ENCODE data around the gene RAPGEF5. TPM values are rescaled to one million over a fixed set of nuclear protein-coding genes. Genes with fewer than 3 reads are reported as not detected.

RAPGEF5 gene
- total RNA-seq, 1 experiment from 2014 or later: 3.4 TPM

- DNase-seq (ENCODE audit: low spot score): no peak
- in situ Hi-C loops (cut with HindIII; ENCODE audit: low sequenced_read_pairs): no loop called here
These were observed 115.9 kb downstream of the RAPGEF5 start for GRCh38 chr7:22240904-22241571.

- in situ Hi-C loops (cut with HindIII; ENCODE audit: low sequenced_read_pairs): no loop called here
- DNase-seq (ENCODE audit: low spot score): no peak
These were observed 118.3 kb downstream of the RAPGEF5 start for GRCh38 chr7:22238354-22239311.

GRCh38 chr7:22235134-22235533 is 121.8 kb downstream of the RAPGEF5 start:
- in situ Hi-C loops (cut with HindIII; ENCODE audit: low sequenced_read_pairs): no loop called here
- DNase-seq (ENCODE audit: low spot score): no peak

- in situ Hi-C loops (cut with HindIII; ENCODE audit: low sequenced_read_pairs): no loop called here
These were observed 122.7 kb downstream of the RAPGEF5 start for GRCh38 chr7:22234227-22234626.

GRCh38 chr7:22231806-22232205 is 125.1 kb downstream of the RAPGEF5 start:
- DNase-seq (ENCODE audit: low spot score): no peak
- in situ Hi-C loops (cut with HindIII; ENCODE audit: low sequenced_read_pairs): no loop called here

More at GRCh38 chr7:22234227-22234626, 122.7 kb downstream of the RAPGEF5 start:
- no peak for DNase-seq (ENCODE audit: low spot score)

- in situ Hi-C loops (cut with HindIII; ENCODE audit: low sequenced_read_pairs): no loop called here
- no peak for DNase-seq (ENCODE audit: low spot score)
These were observed 125.8 kb downstream of the RAPGEF5 start for GRCh38 chr7:22231141-22231540.

- DNase-seq (ENCODE audit: low spot score): no peak
- in situ Hi-C loops (cut with HindIII; ENCODE audit: low sequenced_read_pairs): no loop called here
These were observed 126.7 kb downstream of the RAPGEF5 start for GRCh38 chr7:22230238-22230637.

GRCh38 chr7:22229148-22229547 is 127.8 kb downstream of the RAPGEF5 start:
- no peak for DNase-seq (ENCODE audit: low spot score)
- in situ Hi-C loops (cut with HindIII; ENCODE audit: low sequenced_read_pairs): no loop called here

GRCh38 chr7:22223807-22224206 is 133.1 kb downstream of the RAPGEF5 start:
- in situ Hi-C loops (cut with HindIII; ENCODE audit: low sequenced_read_pairs): no loop called here
- no peak for DNase-seq (ENCODE audit: low spot score)

- in situ Hi-C loops (cut with HindIII; ENCODE audit: low sequenced_read_pairs): no loop called here
- DNase-seq (ENCODE audit: low spot score): no peak
These were observed 136.0 kb downstream of the RAPGEF5 start for GRCh38 chr7:22220941-22221340.

- in situ Hi-C loops (cut with HindIII; ENCODE audit: low sequenced_read_pairs): no loop called here
- no peak for DNase-seq (ENCODE audit: low spot score)
These were observed 137.0 kb downstream of the RAPGEF5 start for GRCh38 chr7:22219739-22220493.

- no peak for DNase-seq (ENCODE audit: low spot score)
- in situ Hi-C loops (cut with HindIII; ENCODE audit: low sequenced_read_pairs): no loop called here
These were observed 137.9 kb downstream of the RAPGEF5 start for GRCh38 chr7:22219036-22219435.

GRCh38 chr7:22216832-22217475 is 140.0 kb downstream of the RAPGEF5 start:
- in situ Hi-C loops (cut with HindIII; ENCODE audit: low sequenced_read_pairs): no loop called here
- no peak for DNase-seq (ENCODE audit: low spot score)

- DNase-seq (ENCODE audit: low spot score): no peak
- in situ Hi-C loops (cut with HindIII; ENCODE audit: low sequenced_read_pairs): no loop called here
These were observed 140.6 kb downstream of the RAPGEF5 start for GRCh38 chr7:22216309-22216708.

GRCh38 chr7:22214000-22214399 is 143.0 kb downstream of the RAPGEF5 start:
- in situ Hi-C loops (cut with HindIII; ENCODE audit: low sequenced_read_pairs): no loop called here
- no peak for DNase-seq (ENCODE audit: low spot score)

GRCh38 chr7:22213081-22213480 is 143.9 kb downstream of the RAPGEF5 start:
- peak; percentile 44 for DNase-seq (ENCODE audit: low spot score)
- in situ Hi-C loops (cut with HindIII; ENCODE audit: low sequenced_read_pairs): no loop called here

GRCh38 chr7:22210967-22211366 is 146.0 kb downstream of the RAPGEF5 start:
- in situ Hi-C loops (cut with HindIII; ENCODE audit: low sequenced_read_pairs): no loop called here

GRCh38 chr7:22210355-22210754 is 146.6 kb downstream of the RAPGEF5 start:
- no peak for DNase-seq (ENCODE audit: low spot score)
- in situ Hi-C loops (cut with HindIII; ENCODE audit: low sequenced_read_pairs): no loop called here

More at GRCh38 chr7:22210967-22211366, 146.0 kb downstream of the RAPGEF5 start:
- DNase-seq (ENCODE audit: low spot score): no peak

GRCh38 chr7:22208799-22209198 is 148.2 kb downstream of the RAPGEF5 start:
- no peak for DNase-seq (ENCODE audit: low spot score)
- in situ Hi-C loops (cut with HindIII; ENCODE audit: low sequenced_read_pairs): no loop called here
